Left colon (tissue), 2 donors: ENCODE results near the gene CTU2. TPM values are rescaled to one million over a fixed set of nuclear protein-coding genes. Genes with fewer than 3 reads are reported as not detected.
A peak's percentile ranks its signal among the peaks of the same experiment; 100 is the strongest.

Experiments used
- ATAC-seq: fragments of 200-7000 bp; cut with Tn5 transposase; one replicate; pipeline ENCODE4 v1.9.1; 2020; ENCODE audit warnings: mild to moderate bottlenecking, moderate library complexity
- DNase-seq, 2 donors: peaks; one replicate each; pipeline ENCODE4 v3.0.0-alpha.2; 2020
- intact Hi-C, 2 donors: fragments of 100-400 bp; cut with DNase I in 1 of 2; cut with micrococcal nuclease in 1 of 2; formaldehyde crosslinking; loops; one replicate each; pipeline versions ENCODE4 v1.11.2 to v1.14.0; 2022; cut with DNase I, micrococcal nuclease
- total RNA-seq, 2 donors: library from RNA; stranded (reverse); fragmentation: NEBNext Ultra II Directional; extraction: Animal tissue kit (Norgen Biotek cat#: 25700); gene quantifications; one replicate each; pipeline ENCODE4 v1.2.1, GENCODE V29; 2021
- donor health status: DM: no; HTN: no; CAD: no.
- donor health status: DM: yes; HTN: yes; CAD: no.

Gene CTU2
- total RNA-seq, 2 donors from 2014 or later: 9.8 to 15.0 TPM

DNA sequence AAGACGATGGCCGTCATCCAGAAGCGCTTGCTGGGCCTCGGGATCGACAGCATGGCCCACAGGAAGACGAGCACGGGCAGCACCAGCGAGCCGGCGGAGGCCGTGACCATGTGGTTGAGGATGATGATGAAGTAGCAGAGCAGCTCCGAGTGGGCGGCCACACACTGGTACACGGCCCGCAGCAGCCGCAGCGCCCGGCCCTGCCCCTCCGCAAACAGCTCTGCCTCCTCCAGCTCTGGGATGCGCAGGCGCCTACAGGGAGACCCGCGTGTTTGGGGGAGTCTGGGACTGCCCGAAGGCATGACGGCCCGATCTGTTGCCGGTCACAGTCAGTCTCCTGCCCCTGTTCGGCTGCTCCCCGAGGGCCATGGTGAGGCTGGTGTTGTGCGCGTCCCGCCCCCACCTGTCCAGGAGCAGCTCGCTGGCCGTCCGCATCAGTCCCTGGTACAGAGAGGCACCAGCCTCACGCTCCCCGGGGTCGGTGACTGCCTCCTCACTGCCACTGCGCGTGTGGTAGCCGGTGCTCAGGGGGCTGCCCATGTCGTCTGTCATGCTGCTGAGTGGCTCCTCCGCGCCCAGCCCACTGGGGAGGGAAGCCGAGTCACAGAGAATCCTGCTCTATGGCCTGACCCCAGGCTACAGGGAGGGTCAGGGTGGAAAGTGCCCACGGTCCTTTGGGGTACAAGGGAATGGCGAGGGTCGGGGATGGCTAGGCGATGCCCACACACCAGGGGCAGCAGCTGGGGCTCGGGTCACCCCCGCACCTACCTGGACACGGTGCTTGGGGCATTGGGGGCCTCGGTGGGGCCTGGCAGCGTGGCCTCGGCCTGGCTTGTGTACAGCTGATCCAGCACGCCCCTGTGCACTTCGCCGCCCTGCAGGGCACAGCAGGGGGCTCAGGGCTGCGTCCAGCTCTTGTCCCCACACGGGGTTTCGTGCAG is 15.8 kb downstream of the CTU2 start:
- no peak for DNase-seq
- ATAC-seq: no peak
- intact Hi-C loops: no loop called here

DNA sequence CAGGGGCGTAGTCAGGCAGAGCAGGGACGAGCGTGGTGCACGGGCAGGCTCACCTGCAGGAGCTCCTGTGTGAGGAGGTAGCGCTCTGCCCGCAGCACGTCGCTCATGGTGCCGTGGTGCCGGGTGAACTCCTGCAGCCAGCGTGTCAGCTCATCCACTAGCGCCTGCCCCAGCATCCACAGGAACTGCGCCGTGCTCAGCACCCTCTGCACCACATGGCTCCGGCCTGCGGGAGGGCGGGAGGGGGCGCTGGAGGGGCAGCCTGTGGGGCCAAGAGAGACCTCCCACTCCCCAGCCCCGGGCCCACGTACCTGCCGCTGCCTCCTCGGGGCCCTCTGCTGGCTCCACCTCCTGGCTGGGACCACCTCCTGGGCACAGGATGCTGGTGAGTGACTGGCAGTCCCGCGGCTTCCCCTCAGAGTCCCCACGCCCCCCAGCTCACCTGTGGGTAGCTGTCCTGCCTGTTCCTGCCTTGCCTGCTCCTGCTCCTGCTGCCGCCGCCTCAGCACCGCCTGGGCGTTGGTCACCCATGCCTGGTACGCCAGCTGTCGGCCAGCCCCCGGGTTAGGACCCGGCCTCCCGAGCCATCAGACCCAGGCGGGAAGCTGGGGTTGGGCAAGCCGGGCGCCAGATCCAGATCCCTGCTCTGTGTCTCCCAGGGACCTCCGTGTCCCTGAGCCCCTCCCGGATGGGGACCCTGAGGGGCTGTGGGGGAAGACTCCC is 16.6 kb downstream of the CTU2 start:
- ATAC-seq: no peak
- intact Hi-C loops: no loop called here
- DNase-seq: no peak

DNA sequence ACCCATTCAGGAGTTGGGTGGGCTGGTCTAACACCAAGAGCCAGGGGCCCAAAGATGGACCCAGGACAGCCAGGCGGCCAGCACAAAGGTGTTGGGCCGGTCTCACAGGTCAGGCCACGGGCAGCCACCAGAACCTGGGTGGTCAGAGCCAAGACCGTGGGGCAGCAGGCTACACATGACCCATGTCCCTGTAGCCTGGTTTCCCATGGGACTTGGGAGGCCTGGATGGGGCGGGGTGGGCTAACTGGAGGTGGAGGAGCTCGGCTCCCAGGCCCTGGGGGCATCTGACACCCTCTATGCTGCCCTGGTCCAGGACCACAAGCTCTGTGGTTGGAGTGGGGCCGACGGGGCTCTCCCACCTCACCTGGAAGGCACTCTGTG is 17.2 kb downstream of the CTU2 start:
- DNase-seq (no peak), ATAC-seq (no peak)
- intact Hi-C loops: no loop called here

DNA sequence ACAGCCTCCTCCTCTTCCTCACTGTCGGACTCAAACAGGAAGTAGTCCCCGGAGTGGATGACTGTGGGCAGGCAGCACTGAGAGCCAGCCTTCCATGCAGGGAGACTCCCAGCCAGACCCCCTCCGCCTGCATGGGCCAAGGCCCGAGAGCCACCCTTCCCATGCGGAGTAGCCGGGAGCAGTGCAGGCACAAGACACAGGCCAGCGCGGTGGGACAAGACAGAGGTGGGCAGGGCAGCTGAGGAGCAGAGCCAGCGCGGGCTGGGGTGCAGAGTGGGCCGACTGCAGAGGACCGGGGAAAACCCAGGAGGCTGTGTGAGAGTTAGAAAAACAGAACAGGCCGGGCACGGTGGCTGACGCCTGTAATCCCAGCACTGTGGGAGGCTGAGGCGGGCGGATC is 17.6 kb downstream of the CTU2 start:
- DNase-seq: no peak
- intact Hi-C loops: no loop called here
- ATAC-seq: no peak

DNA sequence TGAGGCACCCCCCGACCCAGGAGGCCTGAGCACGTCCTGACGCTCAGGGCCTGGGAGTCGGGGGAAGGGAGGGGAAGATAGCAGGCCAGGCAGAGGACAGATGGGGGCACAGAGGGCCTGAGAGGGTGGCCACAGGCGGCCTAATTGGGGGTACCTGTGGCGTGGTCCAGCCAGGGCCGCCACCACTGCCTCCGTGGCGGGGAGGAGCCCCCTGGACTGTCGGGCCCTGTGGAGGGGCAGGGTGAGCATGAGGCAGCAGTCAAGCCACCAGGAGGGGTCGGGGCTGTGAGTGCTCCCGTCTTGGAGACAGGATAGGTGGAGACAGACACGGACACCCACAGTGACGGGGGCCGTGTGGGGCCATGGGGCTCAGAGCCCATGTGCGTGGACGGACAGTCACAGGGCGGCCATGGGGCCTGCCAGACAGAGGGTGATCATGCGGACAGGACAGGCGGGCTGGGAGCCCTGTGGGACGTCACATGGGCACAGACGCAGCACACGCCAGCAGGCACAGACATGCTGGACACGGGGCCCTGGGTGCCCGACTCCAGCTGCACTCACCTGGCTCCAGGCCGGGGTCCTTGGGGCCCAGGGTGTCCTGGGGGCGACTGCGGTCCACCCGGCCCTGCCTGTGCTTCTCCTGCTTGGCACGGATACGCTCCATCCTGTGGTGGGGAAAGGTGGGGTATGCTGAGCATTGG is 18.7 kb downstream of the CTU2 start:
- ATAC-seq (peak; percentile 3), DNase-seq (no peak)
- intact Hi-C loops: no loop called here

DNA sequence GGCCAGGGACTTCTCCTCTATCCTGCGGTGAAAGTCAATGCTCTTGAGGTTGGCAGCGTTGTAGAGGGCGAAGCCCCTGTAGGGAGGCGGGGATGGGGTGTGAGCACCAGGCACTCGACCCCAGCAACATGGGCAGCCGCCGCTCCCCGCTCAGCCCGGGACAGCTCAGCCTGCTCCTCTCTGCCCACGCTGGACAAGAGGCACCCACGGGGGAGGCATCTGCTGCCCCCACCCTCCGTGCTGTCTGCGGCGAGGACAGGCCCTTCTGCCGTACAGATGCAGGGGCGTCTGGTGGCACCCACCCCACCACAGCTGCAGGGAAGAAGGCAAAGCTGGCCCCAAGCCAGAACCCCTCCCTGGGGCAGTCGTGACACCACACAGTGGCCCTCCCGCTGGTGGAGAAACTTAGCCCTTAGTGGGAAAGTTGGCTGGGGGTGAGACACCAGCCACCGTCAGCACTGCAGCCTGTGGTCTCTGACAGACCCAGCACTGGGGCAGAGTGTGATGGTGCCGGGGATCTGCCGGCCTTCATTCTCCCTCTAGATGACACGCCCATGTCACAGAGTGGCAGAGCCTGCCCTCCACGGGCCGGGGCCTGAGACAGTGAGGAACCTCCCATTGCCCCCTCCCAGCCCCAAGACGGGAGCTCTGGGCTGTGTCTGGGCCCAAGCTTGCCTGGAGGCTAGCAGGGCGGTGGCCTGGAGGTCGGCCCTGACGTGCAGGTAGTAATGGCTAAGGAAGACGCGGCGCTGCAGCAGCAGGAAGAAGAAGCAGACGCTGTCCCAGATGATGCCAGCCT is 19.5 kb downstream of the CTU2 start:
- no peak for ATAC-seq

DNA sequence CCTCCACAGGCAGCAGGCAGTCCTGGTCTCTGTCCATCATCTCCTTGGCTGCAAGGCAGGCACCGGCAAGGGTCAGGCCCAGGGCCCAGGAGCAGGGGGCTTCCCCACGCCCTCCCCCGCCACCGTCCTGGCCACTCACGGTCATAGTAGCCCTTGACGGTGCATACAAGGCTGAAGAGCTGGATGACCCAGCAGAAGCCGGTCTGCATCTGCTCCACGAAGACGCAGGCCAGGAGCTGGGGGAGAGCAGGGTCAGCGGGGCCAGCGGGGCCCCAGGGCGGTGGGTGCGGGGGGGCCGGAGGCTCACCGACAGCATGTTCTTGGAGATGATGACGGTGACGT is 20.1 kb downstream of the CTU2 start:
- no peak for ATAC-seq

More for the DNA sequence above, 19.5 kb downstream of the CTU2 start:
- intact Hi-C loops: no loop called here
- no peak for DNase-seq

DNA sequence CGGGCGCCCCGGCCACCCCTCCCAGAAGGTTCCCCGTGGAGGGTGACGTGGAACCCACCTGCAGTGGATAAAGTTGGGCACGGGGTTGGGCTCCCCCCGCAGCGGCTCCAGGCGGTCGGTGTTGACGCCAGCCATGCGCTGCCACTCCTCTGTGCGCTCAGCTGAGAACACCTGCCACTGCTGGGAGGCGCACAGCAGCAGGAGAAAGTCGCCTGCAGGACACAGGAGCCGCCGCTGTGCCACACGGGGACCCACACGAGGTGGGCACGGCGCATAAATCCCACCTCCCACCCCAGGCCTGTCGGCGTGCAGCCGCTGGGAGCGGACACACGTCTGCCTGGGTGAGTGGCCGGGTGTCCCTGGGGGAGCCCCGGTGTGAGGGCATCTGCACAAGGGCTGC is 20.7 kb downstream of the CTU2 start:
- ATAC-seq (no peak), DNase-seq (no peak)
- intact Hi-C loops: no loop called here

More for the DNA sequence above, 20.1 kb downstream of the CTU2 start:
- no peak for DNase-seq
- intact Hi-C loops: no loop called here

DNA sequence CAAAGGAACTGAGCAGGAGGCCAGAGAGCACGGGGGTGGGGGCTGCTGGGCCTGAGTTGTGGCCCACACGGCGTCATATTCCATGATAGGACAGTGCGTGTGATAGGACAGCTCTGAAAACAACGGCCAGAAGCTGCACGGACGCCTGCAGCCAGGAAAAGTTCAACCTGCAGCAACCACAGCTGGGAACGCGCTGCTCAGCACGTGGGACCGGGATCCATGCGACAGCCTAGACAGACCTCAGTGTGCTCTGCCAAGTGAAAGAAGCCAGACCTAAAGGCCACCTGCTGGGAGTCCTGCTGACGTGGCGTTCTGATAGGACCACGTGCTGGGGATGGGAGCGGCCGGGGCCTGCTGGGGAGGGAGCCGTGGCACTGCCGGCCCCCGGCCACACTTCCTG is 21.6 kb downstream of the CTU2 start:
- ATAC-seq: no peak
- no peak for DNase-seq
- intact Hi-C loops: no loop called here

DNA sequence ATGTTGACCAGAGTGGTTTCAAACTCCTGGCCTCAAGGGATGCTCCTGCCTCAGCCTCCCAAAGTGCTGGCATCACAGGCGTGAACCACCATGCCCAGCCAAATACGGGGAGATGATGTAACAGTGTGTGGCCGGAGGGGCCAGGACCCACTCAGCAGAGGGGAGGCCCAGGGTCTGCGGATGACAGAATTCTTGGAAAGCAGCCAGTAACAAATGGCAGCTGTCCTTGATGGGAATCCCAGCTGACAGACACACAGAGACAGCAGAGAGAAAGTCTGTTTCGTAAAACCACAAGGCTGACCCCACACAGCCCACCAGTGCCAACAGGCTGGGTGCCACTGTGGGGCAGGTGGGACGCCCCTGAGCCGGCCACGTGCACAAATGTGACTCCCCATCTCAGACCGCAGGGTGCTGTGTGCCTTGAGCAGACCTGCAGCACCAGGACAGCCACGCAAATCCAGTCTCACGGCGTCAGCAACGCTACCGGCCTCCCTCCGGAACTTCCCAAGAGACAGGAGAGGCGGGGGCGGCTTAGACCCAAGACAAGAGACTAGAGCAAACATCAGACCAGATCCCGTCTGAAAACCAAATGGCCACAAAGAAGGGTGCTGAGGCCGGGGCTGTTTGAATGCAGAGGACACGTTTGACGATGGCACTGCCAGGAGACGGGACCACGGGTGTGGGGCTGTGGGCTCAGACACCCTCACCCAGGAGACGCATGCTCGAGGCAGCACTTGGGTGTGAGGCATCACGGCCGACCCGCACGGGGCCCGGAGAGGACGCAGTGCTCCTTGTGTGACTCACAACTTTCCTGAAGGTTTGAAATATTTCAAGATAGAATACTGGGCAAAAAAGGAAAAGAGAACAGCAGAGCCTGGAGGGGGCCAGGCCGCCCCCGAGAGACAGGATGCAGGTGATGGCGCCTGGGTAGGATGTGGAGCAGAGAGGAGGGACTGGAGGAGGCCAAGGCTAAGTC is 24.6 kb downstream of the CTU2 start:
- intact Hi-C loops: no loop called here
- DNase-seq: no peak
- ATAC-seq: no peak

DNA sequence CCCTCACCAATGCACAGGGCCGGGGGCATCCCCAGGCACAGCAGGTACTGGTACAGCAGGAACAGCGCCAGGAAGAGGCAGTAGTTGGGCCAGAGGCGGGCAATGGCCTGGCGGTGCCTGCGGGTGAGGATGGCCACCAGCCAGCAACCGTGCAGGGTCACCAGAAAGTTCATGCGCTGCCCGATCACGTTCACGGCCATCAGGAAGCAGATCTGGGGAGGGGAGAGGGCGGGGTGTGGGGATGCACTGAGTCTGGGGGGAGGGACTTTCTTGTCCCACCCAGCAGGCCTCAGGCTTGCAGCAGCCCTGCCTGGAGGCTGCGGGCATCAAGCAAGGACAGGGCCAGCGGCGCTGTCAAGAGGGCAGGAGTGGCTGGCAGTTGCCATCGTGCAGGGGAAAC is 25.4 kb downstream of the CTU2 start:
- DNase-seq (no peak), ATAC-seq (no peak)
- intact Hi-C loops: no loop called here

DNA sequence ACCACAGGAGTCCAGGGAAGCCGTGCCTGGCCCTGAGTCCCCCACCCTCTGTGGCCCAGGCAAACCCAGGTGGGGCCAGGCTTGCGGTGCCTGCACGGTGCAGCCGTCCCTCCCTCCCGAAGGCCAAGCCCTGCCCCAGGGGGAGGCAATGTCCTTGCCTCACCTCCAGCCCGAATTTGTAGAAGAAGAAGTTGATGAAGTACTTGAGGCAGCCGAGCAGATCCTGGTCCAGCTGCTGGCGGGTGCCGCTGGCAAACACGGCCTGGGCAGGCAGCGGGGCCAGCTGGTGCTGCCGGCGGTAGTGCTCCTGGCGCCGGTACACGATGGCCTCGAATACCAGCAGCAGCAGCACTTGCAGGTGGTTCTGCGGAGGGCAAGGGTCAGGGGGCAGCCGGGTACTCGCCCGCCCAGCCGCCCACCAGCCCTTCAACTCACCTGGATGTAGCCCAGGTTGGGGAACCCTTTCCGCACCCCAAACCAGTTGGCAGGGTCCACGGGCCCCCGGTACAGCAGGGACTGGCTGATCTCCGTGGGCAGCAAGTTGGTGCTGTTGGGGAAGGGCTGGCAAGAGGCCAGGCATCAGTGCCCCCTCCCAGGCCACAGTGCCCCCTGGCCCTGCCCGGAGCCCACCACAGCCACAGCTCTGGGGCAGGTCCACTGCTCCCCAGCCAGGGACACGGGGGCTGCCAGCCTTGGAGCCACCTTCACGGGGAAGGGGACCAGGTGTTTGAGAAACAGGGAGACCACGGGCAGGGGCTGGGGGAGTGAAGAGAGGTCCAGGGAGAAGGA is 26.1 kb downstream of the CTU2 start:
- no peak for ATAC-seq
- intact Hi-C loops: no loop called here
- no peak for DNase-seq

DNA sequence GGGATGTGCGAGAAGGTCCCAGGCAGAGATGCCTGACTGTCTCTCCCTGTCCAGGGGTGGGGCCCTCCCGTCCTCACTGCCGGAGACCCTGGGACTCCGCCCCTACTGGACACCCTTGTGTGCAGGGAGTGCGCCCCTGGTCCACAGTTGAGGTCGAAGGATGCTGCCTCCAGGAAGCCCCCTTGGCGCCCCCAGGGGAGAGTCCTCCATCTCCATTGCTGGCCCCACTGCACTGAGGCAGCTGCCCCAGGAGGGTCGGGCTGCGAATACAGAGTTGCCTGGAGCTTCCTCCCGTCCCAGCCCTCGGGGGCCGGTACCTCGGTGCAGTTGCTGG is 26.6 kb downstream of the CTU2 start:
- ATAC-seq (no peak), DNase-seq (no peak)
- intact Hi-C loops: no loop called here

DNA sequence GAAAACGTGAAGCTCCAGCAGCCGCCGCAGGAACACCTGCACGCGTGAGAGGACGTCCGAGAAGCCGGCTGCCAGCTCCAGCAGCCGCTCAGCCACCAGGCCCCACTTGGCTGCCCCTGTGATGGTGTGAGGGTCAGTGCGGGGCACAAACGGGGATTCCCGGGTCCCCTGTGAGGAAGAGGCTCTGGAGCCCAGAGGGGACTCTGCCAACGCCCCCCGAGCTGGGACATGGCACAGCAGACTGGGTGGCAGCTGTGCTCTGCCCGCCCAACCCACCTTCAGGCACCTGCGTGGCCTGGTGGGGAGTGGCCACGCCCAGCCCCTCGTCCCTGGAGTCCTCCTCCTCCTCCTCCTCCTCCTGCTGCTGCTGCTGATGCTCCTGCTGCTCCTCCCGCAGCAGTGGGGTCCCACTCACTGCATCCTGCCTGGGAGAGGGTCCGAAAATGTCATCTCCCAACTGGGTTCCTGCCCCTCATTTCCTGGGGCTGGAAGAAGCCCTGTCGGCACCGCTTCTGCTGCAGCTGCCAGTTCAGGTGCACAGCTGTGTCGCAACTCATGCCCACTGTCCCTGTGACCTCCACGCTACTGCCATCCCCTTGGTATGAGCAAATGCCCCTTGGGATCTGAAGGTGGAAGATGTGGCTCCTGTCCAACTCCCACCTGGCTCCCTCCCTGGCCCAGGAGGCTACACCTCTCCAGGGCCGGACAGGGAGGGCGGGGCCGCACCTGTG is 27.5 kb downstream of the CTU2 start:
- ATAC-seq (no peak), DNase-seq (no peak)
- intact Hi-C loops: no loop called here

DNA sequence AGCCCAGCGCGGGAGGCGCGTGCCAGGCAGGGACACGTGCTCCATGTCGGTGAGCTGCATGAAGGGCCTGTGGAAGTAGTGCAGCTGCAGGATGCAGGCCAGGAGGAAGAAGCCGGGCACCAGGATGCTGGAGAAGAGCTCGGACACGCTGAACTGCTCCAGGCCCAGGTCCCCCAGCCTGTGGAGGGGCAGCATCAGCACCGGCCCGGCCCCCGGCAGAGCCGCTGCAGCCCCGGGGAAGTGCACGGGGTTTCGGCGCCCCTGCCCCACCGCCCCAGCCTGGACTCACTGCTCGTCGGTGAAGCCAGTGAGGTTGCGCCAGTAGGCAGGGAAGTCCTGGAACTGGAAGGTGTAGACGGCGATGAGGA is 28.0 kb downstream of the CTU2 start:
- DNase-seq (no peak), ATAC-seq (no peak)
- intact Hi-C loops: no loop called here

DNA sequence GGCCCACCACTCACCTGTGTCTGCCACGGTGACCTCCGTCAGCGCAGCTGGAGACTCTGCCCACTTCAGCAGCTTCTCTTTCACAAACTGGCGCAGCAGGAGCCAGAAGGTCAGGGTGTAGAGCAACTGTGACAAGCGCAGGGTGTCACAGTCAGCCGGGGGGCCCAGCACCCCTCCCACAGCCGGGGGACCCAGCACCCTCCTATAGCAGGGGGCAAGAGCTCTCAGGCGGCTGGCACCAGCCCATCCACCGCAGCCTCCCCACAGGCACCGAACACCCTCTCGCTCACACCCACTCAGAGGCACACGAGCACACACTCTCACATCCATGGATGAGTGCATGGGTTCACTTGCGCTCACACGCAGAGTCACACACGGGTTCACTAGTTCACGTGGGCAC is 28.8 kb downstream of the CTU2 start:
- intact Hi-C loops: no loop called here
- no peak for DNase-seq
- ATAC-seq: no peak

DNA sequence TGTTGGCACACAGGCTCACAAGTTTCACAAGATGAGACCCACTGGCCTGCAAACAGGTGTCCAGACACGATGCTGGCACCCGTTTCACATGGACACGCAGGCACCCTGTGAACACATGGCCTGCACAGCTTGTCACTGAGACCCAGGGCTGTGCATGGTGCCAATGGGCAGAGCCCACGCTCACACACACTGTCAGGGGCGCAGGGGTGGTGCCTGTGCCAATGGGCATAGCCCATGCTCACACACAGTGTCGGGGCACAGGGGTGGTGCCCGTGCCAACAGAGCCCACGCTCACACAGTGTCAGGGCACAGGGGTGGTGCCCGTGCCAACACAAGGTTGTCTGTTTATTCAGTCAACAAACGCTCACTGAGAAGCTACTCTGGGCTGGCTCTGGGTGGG is 29.3 kb downstream of the CTU2 start:
- intact Hi-C loops: no loop called here
- DNase-seq (no peak), ATAC-seq (no peak)
